VCaP (cell line): ENCODE results near the gene NDOR1.
A peak's percentile ranks its signal among the peaks of the same experiment; 100 is the strongest.

Experiments used
- H3K27ac ChIP-seq: fragments of 450-650 bp; 2 replicates; pipeline ENCODE4 v1.5.1; 2017
- CTCF ChIP-seq: fragments of 450-650 bp; conservative IDR thresholded peaks from 2 replicates; pipeline ENCODE4 v1.5.1; 2017; ENCODE audit warnings: mild to moderate bottlenecking, moderate library complexity

Gene NDOR1

DNA sequence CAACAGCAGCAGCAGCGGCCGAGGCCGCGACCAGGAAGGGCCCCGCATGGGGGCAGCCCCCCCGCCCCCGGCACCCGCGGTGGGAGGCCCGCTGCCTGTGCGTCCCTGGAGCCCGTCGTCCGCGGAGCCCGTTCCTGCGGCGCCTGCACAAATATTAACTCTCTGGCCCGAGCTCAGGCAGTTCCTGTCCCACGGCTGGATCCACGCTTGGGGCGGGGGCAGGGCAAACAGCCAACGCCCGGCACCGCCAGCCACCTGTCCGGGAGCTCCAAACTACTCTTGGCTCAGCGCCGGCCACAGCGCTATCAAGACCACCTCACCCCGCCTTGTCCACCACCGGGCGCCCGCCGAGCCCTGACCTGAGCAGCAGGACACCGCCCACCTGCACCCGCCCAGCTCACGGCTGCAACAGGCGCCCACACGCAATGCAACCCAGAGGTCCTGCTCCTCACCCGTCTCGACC, 35.6 kb upstream of the NDOR1 start, which contains the start of gene LRRC26:
Gene LRRC26 (minus strand): TSS at position 156 of the 463 bp plus-strand sequence. CDS start 108 bp downstream, at position 48.
- peak within 1 kb of the TSS; percentile 100 for H3K27ac ChIP-seq
- no peak for TF ChIP-seq CTCF

GRCh38 chr9:137170486-137171148, 34.9 kb upstream of the NDOR1 start:
- H3K27ac ChIP-seq, result peak overlapping the region; percentile 100
- no peak for TF ChIP-seq CTCF

DNA sequence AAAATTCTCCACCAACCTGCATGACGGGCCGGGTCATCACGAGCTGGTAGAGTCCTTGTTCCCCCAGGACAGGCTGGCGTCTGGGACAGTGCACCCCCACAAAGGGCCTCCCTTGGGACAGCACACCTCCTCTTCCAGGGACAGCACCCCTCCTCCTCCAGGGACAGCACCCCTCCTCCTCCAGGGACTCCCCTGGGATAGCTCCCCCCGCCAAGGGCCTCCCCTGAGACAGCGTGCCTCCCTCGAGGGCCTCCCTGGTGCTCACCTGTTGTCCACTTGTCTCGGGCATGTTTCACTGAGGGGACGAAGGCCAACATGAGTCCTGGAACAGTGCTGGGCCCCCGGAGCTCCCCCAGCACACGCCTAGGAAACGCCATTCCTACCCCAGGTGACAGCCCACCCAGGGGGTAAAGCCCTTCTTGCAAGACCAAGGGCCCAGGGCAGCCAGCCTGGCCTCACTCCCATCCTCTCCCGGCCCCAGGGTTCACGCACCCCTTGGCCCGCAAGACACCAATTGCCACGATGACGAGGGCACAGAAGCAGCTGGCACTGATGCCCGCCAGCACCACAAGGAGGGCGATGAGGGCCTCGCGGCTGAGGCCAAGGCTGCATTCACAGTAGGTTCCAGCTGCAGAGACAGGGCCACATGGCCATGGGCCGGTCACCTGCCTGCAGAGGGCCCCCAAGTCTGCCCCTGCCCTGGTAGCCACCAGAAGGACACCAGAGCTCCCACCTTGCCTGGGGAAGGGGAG, 34.2 kb upstream of the NDOR1 start:
- no peak for TF ChIP-seq CTCF
- H3K27ac ChIP-seq, result peak overlapping the region; percentile 100

- peak overlapping the region; percentile 100 for H3K27ac ChIP-seq
- no peak for TF ChIP-seq CTCF
Observed at GRCh38 chr9:137172901-137173795, 32.4 kb upstream of the NDOR1 start.

DNA sequence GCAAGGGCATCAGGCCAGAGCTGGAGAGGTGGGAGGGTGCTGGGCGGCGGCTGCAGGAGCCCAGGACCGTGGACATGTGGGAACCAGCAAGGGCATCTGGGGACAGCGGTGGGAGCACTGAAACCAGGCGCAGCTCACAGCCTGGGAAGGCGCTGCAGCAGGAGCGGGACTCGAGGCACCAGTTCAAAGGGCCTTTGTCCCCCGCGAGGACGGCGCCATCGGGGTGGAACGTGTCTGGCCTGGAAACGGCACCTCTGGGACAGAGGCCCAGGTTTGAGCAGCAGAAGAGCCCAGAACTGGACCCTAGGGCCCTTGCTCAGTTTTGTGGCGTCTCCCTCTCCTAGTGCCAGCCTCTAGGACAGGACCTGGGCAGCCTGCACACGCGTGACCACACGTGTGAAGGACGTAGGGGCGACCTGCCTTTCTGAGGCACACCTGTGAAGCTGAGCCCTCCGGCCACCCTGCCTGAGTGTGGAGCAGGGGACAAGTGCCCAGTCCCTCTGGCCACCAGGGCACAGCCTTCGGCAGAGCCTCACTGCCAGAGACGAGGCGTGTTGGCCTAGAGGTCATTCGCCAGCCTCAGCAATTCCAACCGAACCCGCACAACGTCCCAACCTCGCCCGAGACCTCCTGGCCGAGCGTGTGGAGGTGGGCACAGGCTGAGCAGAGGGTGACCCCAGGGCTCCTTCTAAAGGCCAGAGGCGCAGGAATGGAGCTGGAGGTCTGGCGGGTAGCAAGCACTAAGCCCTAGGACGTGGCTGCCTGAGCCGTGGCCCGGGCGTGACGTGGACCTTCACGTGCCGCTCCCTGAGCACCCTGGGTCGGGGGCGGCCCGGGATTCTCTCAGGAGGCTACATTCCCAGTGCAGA, 31.5 kb upstream of the NDOR1 start:
- TF ChIP-seq CTCF, result no peak
- H3K27ac ChIP-seq, result peak overlapping the region; percentile 100

- TF ChIP-seq CTCF, result no peak
- H3K27ac ChIP-seq, result peak overlapping the region; percentile 100
Observed at GRCh38 chr9:137174722-137175293, 30.7 kb upstream of the NDOR1 start.
